Esophagus muscularis mucosa (tissue), 4 donors: Measurements from ENCODE around the gene SEC16B.

Source experiments
- EP300 ChIP-seq: sonication (generic); formaldehyde crosslinking; IDR thresholded peaks from one replicate; pipeline ENCODE4 v1.6.1; 2017; ENCODE audit warnings: antibody characterized with exemption
- POLR2A ChIP-seq: fragments of 450-650 bp; IDR thresholded peaks from one replicate; pipeline ENCODE4 v1.6.1; 2017; ENCODE audit warnings: antibody characterized with exemption, moderate library complexity, mild to moderate bottlenecking, low read depth
- TF ChIP-seq, protein P1 (sequence below), 3 experiments: fragments of 200-600 bp in 2 of 3; fragments of 450-650 bp in 1 of 3; sonication (generic) in 2 of 3; IDR thresholded peaks; one replicate each; pipeline ENCODE4 v1.5.1; 2017 to 2019; ENCODE audit warnings: antibody characterized with exemption in 3 of 3, mild to moderate bottlenecking in 2 of 3, moderate library complexity in 1 of 3

- TF ChIP-seq, protein P1, sequence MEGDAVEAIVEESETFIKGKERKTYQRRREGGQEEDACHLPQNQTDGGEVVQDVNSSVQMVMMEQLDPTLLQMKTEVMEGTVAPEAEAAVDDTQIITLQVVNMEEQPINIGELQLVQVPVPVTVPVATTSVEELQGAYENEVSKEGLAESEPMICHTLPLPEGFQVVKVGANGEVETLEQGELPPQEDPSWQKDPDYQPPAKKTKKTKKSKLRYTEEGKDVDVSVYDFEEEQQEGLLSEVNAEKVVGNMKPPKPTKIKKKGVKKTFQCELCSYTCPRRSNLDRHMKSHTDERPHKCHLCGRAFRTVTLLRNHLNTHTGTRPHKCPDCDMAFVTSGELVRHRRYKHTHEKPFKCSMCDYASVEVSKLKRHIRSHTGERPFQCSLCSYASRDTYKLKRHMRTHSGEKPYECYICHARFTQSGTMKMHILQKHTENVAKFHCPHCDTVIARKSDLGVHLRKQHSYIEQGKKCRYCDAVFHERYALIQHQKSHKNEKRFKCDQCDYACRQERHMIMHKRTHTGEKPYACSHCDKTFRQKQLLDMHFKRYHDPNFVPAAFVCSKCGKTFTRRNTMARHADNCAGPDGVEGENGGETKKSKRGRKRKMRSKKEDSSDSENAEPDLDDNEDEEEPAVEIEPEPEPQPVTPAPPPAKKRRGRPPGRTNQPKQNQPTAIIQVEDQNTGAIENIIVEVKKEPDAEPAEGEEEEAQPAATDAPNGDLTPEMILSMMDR (IDR thresholded peaks at IDR 0.05) = no peak
- TF ChIP-seq POLR2A (no peak), EP300 (no peak)
These were observed 62.9 kb downstream of the SEC16B start for GRCh38 chr1:177907000-177907399.
